ENCODE measurements around the gene LSM12. TPM values are rescaled to one million over a fixed set of nuclear protein-coding genes. Genes with fewer than 3 reads are reported as not detected.
"Not testable (repeated sequence)": the region's sequence is repeated elsewhere in the genome, so short reads cannot be mapped to it uniquely, and the experiment has no call there.

LSM12 gene
- polyA plus RNA-seq (2013, experiment 1 of 2; ENCODE audit: insufficient read length): 56.6 TPM
- polyA plus RNA-seq (2013, experiment 2 of 2; ENCODE audit: insufficient read length): 51.8 TPM

GRCh38 chr17:44066204-44066930 is at the start of gene LSM12:
Gene LSM12 (minus strand): TSS chr17:44066671. CDS start chr17:44066587, 84 bp downstream.
- DNase-seq: peak; percentile 92

- peak; percentile 31 for DNase-seq
Observed at GRCh38 chr17:44115585-44116415, 49.3 kb upstream of the LSM12 start.

- no peak for DNase-seq
Observed at GRCh38 chr17:44113868-44114840, 47.7 kb upstream of the LSM12 start.

GRCh38 chr17:44113382-44113781 is 46.9 kb upstream of the LSM12 start:
- no peak for DNase-seq

- DNase-seq: no peak
Observed at GRCh38 chr17:44112284-44113280, 46.1 kb upstream of the LSM12 start.

GRCh38 chr17:44111777-44112176 is 45.3 kb upstream of the LSM12 start:
- no peak for DNase-seq

GRCh38 chr17:44110823-44111633 is 44.6 kb upstream of the LSM12 start:
- DNase-seq: peak; percentile 91

- DNase-seq: no peak
Observed at GRCh38 chr17:44110011-44110686, 43.7 kb upstream of the LSM12 start.

- no peak for DNase-seq
Observed at GRCh38 chr17:44109312-44109630, 42.8 kb upstream of the LSM12 start.

GRCh38 chr17:44108440-44109311 is 42.2 kb upstream of the LSM12 start:
- peak; percentile 89 for DNase-seq

- no peak for DNase-seq
Observed at GRCh38 chr17:44106801-44107200, 40.3 kb upstream of the LSM12 start.

- no peak for DNase-seq
Observed at GRCh38 chr17:44105941-44106340, 39.5 kb upstream of the LSM12 start.

- DNase-seq: no peak
Observed at GRCh38 chr17:44105483-44105882, 39.0 kb upstream of the LSM12 start.

- no peak for DNase-seq
Observed at GRCh38 chr17:44102849-44103622, 36.6 kb upstream of the LSM12 start.

- not testable (repeated sequence) for DNase-seq
Observed at GRCh38 chr17:44101858-44102257, 35.4 kb upstream of the LSM12 start.

GRCh38 chr17:44097110-44097958 is 30.9 kb upstream of the LSM12 start:
- DNase-seq: peak; percentile 69

Data from fibroblast of skin of abdomen (primary cell).